Measurements from ENCODE around the gene TNS3.

- TF ChIP-seq RFX5 (IDR thresholded peaks at IDR 0.05; ENCODE audit: low read depth, low read length) (no peak), RAD51 (IDR thresholded peaks at IDR 0.05) (no peak), CTCF (IDR thresholded peaks at IDR 0.05 in 2 of 3, conservative IDR thresholded peaks at IDR 0.05 in 1 of 3; ENCODE audit: control insufficient read depth in 2 of 3, extremely low read depth in 1 of 3, insufficient read depth in 1 of 3, low read depth in 3 of 3, low read length in 3 of 3) (no peak), CREB1 (IDR thresholded peaks at IDR 0.05; ENCODE audit: low read depth) (no peak), GATAD2B (conservative IDR thresholded peaks at IDR 0.05; ENCODE audit: low read depth) (no peak), POLR2AphosphoS5 (IDR thresholded peaks at IDR 0.05; ENCODE audit: low read length) (no peak), CBFB (IDR thresholded peaks at IDR 0.05; ENCODE audit: low read depth) (no peak), MTA3 (IDR thresholded peaks at IDR 0.05; ENCODE audit: borderline replicate concordance, low read length) (no peak), GABPA (IDR thresholded peaks at IDR 0.05; ENCODE audit: low read depth) (no peak), SREBF2 (IDR thresholded peaks at IDR 0.05; ENCODE audit: low read length) (no peak), BCL11A (IDR thresholded peaks at IDR 0.05; ENCODE audit: low read depth, low read length) (no peak), ZBTB40 (IDR thresholded peaks at IDR 0.05; ENCODE audit: borderline replicate concordance) (no peak), HDGF (IDR thresholded peaks at IDR 0.05) (no peak), EP300 (IDR thresholded peaks at IDR 0.05; ENCODE audit: borderline replicate concordance in 1 of 2, control insufficient read depth in 1 of 2, low read depth in 2 of 2, low read length in 2 of 2) (no peak)
Observed at GRCh38 chr7:47400001-47400400, 181.9 kb downstream of the TNS3 start.

Data from GM12878 (cell line).